Endothelial cell of umbilical vein (primary cell): ENCODE results near the gene NFIC. TPM values are rescaled to one million over a fixed set of nuclear protein-coding genes. Genes with fewer than 3 reads are reported as not detected.
A peak's percentile ranks its signal among the peaks of the same experiment; 100 is the strongest.

Source experiments
- BruUV-seq: library from RNA; stranded (reverse); fragments of 400-500 nt; replicated peaks from 2 replicates; lab custom pipeline; 2021; lab: Mats Ljungman, UMichigan
- CTCF ChIA-PET: fragments of 300-600, 350-600 bp; sonication (Branson Sonifier 250); formaldehyde crosslinking; loops from one replicate; lab custom pipeline; 2021; ENCODE audit warnings: antibody characterized with exemption, inconsistent platforms; lab: Charles Lee
- POLR2A ChIA-PET: fragments of 300-600, 350-600 bp; sonication (Branson Sonifier 250); formaldehyde crosslinking; loops from one replicate; lab custom pipeline; 2021; ENCODE audit warnings: antibody characterized with exemption, inconsistent platforms; lab: Charles Lee
- DNase-seq: peaks from one replicate; pipeline ENCODE4 v3.0.0-alpha.2; 2011; ENCODE audit warnings: low read depth, low spot score
- FAIRE-seq: peaks from 2 replicates; lab custom pipeline; 2011; peaks lifted over from hg19 to GRCh38; lab: Jason Lieb, UNC
- H2AFZ ChIP-seq: 2 replicates; pipeline ENCODE4 v1.6.0; 2012; ENCODE audit warnings: low read depth, low read length, control low read depth, inconsistent platforms
- H3K27ac ChIP-seq: 2 replicates; pipeline ENCODE4 v1.5.1; 2011; ENCODE audit warnings: low read depth, mild to moderate bottlenecking, control low read depth, low read length, moderate library complexity; ENCODE audit not compliant: insufficient read depth
- H3K27me3 ChIP-seq, 2 experiments: 2 replicates each; pipeline versions ENCODE4 v1.6.0 to v1.6.1; 2011; ENCODE audit warnings: low read length in 2 of 2, mixed read lengths in 1 of 2; ENCODE audit not compliant: control insufficient read depth in 2 of 2, insufficient read depth in 2 of 2
- H3K36me3 ChIP-seq, 2 experiments: 2 replicates in 1 of 2; 3 replicates in 1 of 2; pipeline ENCODE4 v1.5.1; 2011; ENCODE audit warnings: low read length in 2 of 2, mild to moderate bottlenecking in 1 of 2, moderate library complexity in 1 of 2; ENCODE audit not compliant: control insufficient read depth in 2 of 2, insufficient read depth in 2 of 2; ENCODE audit errors: extremely low read depth in 1 of 2
- H3K4me1 ChIP-seq: 3 replicates; pipeline ENCODE4 v1.5.1; 2011; ENCODE audit warnings: mild to moderate bottlenecking, low read length; ENCODE audit not compliant: control insufficient read depth, insufficient read depth; ENCODE audit errors: extremely low read depth
- H3K4me2 ChIP-seq: 2 replicates; pipeline ENCODE4 v1.6.1; 2011; ENCODE audit warnings: low read length, control low read depth, mixed read lengths; ENCODE audit not compliant: insufficient read depth
- H3K4me3 ChIP-seq, 3 experiments: fragments of 200-600 bp in 1 of 3; sonication (generic), shearing (Covaris generic) in 1 of 3; replicated peaks in 1 of 3; 2 replicates each; pipeline ENCODE4 v1.5.1; 2011 to 2016; ENCODE audit warnings: control low read depth in 3 of 3, low read length in 3 of 3, mild to moderate bottlenecking in 2 of 3, inconsistent platforms in 1 of 3, low read depth in 1 of 3, moderate library complexity in 1 of 3; ENCODE audit not compliant: insufficient read depth in 1 of 3
- H3K79me2 ChIP-seq: 2 replicates; pipeline ENCODE4 v1.6.0; 2012; ENCODE audit warnings: low read length, inconsistent platforms; ENCODE audit not compliant: control insufficient read depth, insufficient read depth
- H3K9ac ChIP-seq: replicated peaks from 2 replicates; pipeline ENCODE3; 2011; ENCODE audit warnings: low read length, control low read depth; ENCODE audit not compliant: insufficient read depth; ENCODE audit errors: extremely low read depth
- H3K9me1 ChIP-seq: replicated peaks from 3 replicates; pipeline ENCODE4 v1.6.0; 2011; ENCODE audit warnings: mild to moderate bottlenecking, low read length; ENCODE audit not compliant: control insufficient read depth, insufficient read depth; ENCODE audit errors: extremely low read depth
- H3K9me3 ChIP-seq: replicated peaks from 2 replicates; pipeline ENCODE4 v1.5.1; 2012; ENCODE audit warnings: low read length, inconsistent platforms; ENCODE audit not compliant: control insufficient read depth, insufficient read depth
- H4K20me1 ChIP-seq: replicated peaks from 2 replicates; pipeline ENCODE3; 2011; ENCODE audit warnings: mild to moderate bottlenecking, low read length; ENCODE audit not compliant: control insufficient read depth, insufficient read depth; ENCODE audit errors: extremely low read depth
- CTCF ChIP-seq, 2 donors: IDR thresholded peaks; 1 replicate in 1 of 2; 2 replicates in 1 of 2; pipeline ENCODE4 v1.5.1; 2011; ENCODE audit warnings: low read length in 2 of 2, mild to moderate bottlenecking in 2 of 2, moderate library complexity in 2 of 2, control low read depth in 1 of 2, inconsistent platforms in 1 of 2, low read depth in 1 of 2; ENCODE audit not compliant: insufficient read depth in 1 of 2; ENCODE audit errors: extremely low read depth in 1 of 2
- EZH2 ChIP-seq: IDR thresholded peaks from 2 replicates; pipeline ENCODE4 v1.6.1; 2012; ENCODE audit warnings: borderline replicate concordance, low read depth, mild to moderate bottlenecking, moderate library complexity, low read length, inconsistent platforms; ENCODE audit not compliant: severe bottlenecking
- FOS ChIP-seq: IDR thresholded peaks from 2 replicates; pipeline ENCODE4 v1.6.1; 2011; ENCODE audit warnings: mild to moderate bottlenecking, low read length, moderate library complexity, borderline replicate concordance; ENCODE audit not compliant: insufficient read depth
- JUN ChIP-seq: IDR thresholded peaks from 2 replicates; pipeline ENCODE4 v1.6.1; 2011; ENCODE audit warnings: borderline replicate concordance, low read depth; ENCODE audit not compliant: insufficient read length, insufficient read depth
- MYC ChIP-seq: IDR thresholded peaks from one replicate; pipeline ENCODE4 v1.6.1; 2011; ENCODE audit warnings: mild to moderate bottlenecking, low read depth, low read length
- POLR2A ChIP-seq: IDR thresholded peaks from 2 replicates; pipeline ENCODE4 v1.6.1; 2012; ENCODE audit warnings: low read depth, mild to moderate bottlenecking, control low read depth, low read length
- POLR2AphosphoS5 ChIP-seq: IDR thresholded peaks from 2 replicates; pipeline ENCODE4 v1.6.1; 2012; ENCODE audit warnings: low read depth, mild to moderate bottlenecking, control low read depth, low read length, moderate library complexity; ENCODE audit not compliant: insufficient read depth
- dilution Hi-C: fragments of 300-500 bp; cut with MboI; formaldehyde crosslinking; loops from one replicate; pipeline ENCODE4 v1.15.0; 2019; ENCODE audit warnings: low sequenced_read_pairs; ENCODE audit not compliant: extremely low pct_ligation_motif_present
- intact Hi-C: fragments of 100-400 bp; cut with micrococcal nuclease; formaldehyde crosslinking; loops from one replicate; pipeline ENCODE4 v1.10.0; 2022
- polyA plus RNA-seq, 4 experiments: library from polyadenylated mRNA; depleted of rRNA in 3 of 4; stranded (reverse) in 3 of 4; unstranded in 1 of 4; fragments of >200 nt; gene quantifications; 2 replicates each; pipeline versions ENCODE4 v1.2.1 to v1.2.3, GENCODE V29; 2011 to 2012; ENCODE audit warnings: missing spikeins in 1 of 4
- total RNA-seq: library from RNA; stranded (reverse); gene quantifications from 2 replicates; pipeline ENCODE4 v1.2.3, GENCODE V29; 2021
- TF ChIP-seq, protein P1 (sequence below): IDR thresholded peaks from 2 replicates; pipeline ENCODE4 v1.6.1; 2011; ENCODE audit not compliant: insufficient read depth, insufficient read length

Gene NFIC
- total and polyA plus RNA-seq, 2 donors (not counting 3 experiments of a cell fraction or from before 2014, with no cell fraction given): 11.4 to 133 TPM

DNA sequence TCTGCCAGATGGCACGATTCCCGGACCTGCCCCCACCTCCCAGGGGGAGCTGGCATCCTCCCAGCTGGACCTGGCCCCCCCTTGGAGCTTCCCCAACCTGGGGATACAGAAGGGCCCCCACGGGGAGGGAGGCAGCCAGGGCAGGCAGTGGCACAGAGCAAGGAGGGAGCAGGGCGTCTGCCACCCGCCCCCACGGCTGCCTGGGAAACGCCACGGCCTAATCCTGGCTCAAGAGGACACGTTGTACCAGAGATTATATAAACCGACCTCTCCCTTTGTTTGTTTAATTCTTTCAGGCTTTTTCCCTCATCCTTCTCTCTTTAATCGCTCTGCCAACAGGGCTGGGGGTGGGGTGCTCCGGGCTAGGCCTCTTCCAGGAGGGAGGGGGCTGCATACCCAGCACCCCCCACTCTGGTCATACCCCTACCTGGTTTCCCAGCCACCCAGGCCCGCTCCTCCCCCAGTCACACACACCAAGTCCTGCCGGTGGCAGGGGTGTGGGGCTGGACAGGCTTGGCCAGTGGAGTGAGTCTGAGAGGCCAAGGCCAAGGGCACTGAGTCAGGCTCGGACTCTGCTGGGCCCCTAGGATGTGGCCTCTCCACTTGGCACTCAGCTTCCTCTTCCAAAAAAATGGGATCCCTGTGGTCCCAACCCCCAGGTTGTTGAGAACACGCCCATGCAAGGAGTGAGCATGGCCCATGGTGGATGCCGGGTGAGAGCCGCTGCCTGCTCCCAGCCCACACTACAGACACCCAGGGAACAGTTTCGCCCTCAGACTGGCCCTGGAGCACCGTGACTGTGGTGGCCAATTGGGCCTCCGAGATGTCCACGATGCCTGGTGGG is 29.5 kb upstream of the NFIC start:
- no peak overlapping the region for H3K4me3 ChIP-seq
- no peaks in the 10 kb centered on the region for H3K27me3 ChIP-seq
- ChIA-PET CTCF (interaction anchor here (0.5 to 3.2 kb wide), 4 partner anchors 50 to 148 kb away, joined by 3 to 16 read pairs (median 5); no protein-coding TSS in a partner anchor), POLR2A (no interaction called here)
- intact Hi-C loops (no loop called here), dilution Hi-C loops (no loop called here)
- H3K4me2 ChIP-seq: no peak overlapping the region
- no peaks in the 10 kb centered on the region for H3K9me1 ChIP-seq
- no peak overlapping the region for H3K9ac ChIP-seq
- no peaks in the 10 kb centered on the region for H3K4me1 ChIP-seq
- H2AFZ ChIP-seq: no peak overlapping the region
- no peaks in the 10 kb centered on the region for H4K20me1 ChIP-seq
- H3K9me3 ChIP-seq: peaks cover 2% of the 10 kb centered on the region
- no peak for TF ChIP-seq POLR2AphosphoS5
- no peak for TF ChIP-seq FOS
- TF ChIP-seq JUN: no peak
- TF ChIP-seq, protein P1, sequence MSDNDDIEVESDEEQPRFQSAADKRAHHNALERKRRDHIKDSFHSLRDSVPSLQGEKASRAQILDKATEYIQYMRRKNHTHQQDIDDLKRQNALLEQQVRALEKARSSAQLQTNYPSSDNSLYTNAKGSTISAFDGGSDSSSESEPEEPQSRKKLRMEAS: no peak
- TF ChIP-seq CTCF (IDR thresholded peaks at IDR 0.05; ENCODE audit: extremely low read depth in 1 of 2, insufficient read depth in 1 of 2, low read depth in 1 of 2, low read length in 2 of 2): no peak
- TF ChIP-seq POLR2A: no peak
- TF ChIP-seq EZH2: no peak
- TF ChIP-seq MYC: no peak
- H3K79me2 ChIP-seq: no peaks in the 10 kb centered on the region
- no peaks in the 10 kb centered on the region for H3K36me3 ChIP-seq
- no peak for FAIRE-seq
- no peak overlapping the region for H3K27ac ChIP-seq
- no TSS peak for BruUV-seq
- DNase-seq: peak; percentile 33
